SU-DHL-6 (cell line): ENCODE data around the gene OR6Q1.

ENCODE experiments used
- EZH2phosphoT487 ChIP-seq: fragments of 200-600 bp; sonication (generic), shearing (Covaris generic); conservative IDR thresholded peaks from 2 replicates; pipeline ENCODE4 v1.6.1; 2018; ENCODE audit warnings: mild to moderate bottlenecking, antibody characterized with exemption, low read length, moderate library complexity, mixed read lengths
- TF ChIP-seq, protein P1 (sequence below): fragments of 200-600 bp; sonication (generic); IDR thresholded peaks from one replicate; pipeline ENCODE4 v1.5.1; 2017; ENCODE audit warnings: antibody characterized with exemption, mild to moderate bottlenecking, low read length, moderate library complexity; ENCODE audit not compliant: insufficient read depth, poor library complexity, severe bottlenecking

- no peak for TF ChIP-seq EZH2phosphoT487
- TF ChIP-seq, protein P1, sequence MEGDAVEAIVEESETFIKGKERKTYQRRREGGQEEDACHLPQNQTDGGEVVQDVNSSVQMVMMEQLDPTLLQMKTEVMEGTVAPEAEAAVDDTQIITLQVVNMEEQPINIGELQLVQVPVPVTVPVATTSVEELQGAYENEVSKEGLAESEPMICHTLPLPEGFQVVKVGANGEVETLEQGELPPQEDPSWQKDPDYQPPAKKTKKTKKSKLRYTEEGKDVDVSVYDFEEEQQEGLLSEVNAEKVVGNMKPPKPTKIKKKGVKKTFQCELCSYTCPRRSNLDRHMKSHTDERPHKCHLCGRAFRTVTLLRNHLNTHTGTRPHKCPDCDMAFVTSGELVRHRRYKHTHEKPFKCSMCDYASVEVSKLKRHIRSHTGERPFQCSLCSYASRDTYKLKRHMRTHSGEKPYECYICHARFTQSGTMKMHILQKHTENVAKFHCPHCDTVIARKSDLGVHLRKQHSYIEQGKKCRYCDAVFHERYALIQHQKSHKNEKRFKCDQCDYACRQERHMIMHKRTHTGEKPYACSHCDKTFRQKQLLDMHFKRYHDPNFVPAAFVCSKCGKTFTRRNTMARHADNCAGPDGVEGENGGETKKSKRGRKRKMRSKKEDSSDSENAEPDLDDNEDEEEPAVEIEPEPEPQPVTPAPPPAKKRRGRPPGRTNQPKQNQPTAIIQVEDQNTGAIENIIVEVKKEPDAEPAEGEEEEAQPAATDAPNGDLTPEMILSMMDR = no peak
Measured at GRCh38 chr11:58027341-58027740, 3.4 kb upstream of the OR6Q1 start.
